IMR-90 (cell line): ENCODE data around the gene ZSCAN31.

Experiments used
- CEBPB ChIP-seq: IDR thresholded peaks from 2 replicates; pipeline ENCODE4 v1.6.1; 2012; ENCODE audit warnings: low read depth, low read length, improper control_type of control experiment
- CHD1 ChIP-seq: IDR thresholded peaks from 2 replicates; pipeline ENCODE4 v1.6.1; 2012; ENCODE audit warnings: low read depth, low read length, improper control_type of control experiment
- CTCF ChIP-seq: conservative IDR thresholded peaks from 2 replicates; pipeline ENCODE4 v1.5.1; 2012; ENCODE audit warnings: mild to moderate bottlenecking, low read depth, low read length, improper control_type of control experiment
- ELK1 ChIP-seq: fragments of 150-350 bp; IDR thresholded peaks from 2 replicates; pipeline ENCODE4 v1.6.1; 2016; ENCODE audit warnings: low read depth, mild to moderate bottlenecking, low read length, moderate library complexity, borderline replicate concordance
- MAFK ChIP-seq: IDR thresholded peaks from 2 replicates; pipeline ENCODE4 v1.6.1; 2012; ENCODE audit warnings: low read depth, low read length, improper control_type of control experiment
- MAZ ChIP-seq: IDR thresholded peaks from 2 replicates; pipeline ENCODE4 v1.6.1; 2012; ENCODE audit warnings: low read depth, mild to moderate bottlenecking, low read length, improper control_type of control experiment, moderate library complexity, borderline replicate concordance
- MXI1 ChIP-seq: IDR thresholded peaks from 2 replicates; pipeline ENCODE4 v1.6.1; 2012; ENCODE audit warnings: low read depth, mild to moderate bottlenecking, low read length, moderate library complexity, borderline replicate concordance
- NFE2L2 ChIP-seq: fragments of 150-350 bp; IDR thresholded peaks from 2 replicates; pipeline ENCODE4 v1.6.1; 2016; ENCODE audit warnings: low read depth, mild to moderate bottlenecking, low read length
- POLR2A ChIP-seq: IDR thresholded peaks from 2 replicates; pipeline ENCODE4 v1.6.1; 2012; ENCODE audit warnings: mild to moderate bottlenecking, low read depth, low read length
- RAD21 ChIP-seq: IDR thresholded peaks from 2 replicates; pipeline ENCODE4 v1.6.1; 2012; ENCODE audit warnings: low read length, improper control_type of control experiment
- RCOR1 ChIP-seq: IDR thresholded peaks from 2 replicates; pipeline ENCODE4 v1.6.1; 2012; ENCODE audit warnings: mild to moderate bottlenecking, low read length, improper control_type of control experiment; ENCODE audit not compliant: insufficient replicate concordance
- RFX5 ChIP-seq: IDR thresholded peaks from 2 replicates; pipeline ENCODE4 v1.8.0; 2012; ENCODE audit warnings: low read depth, mild to moderate bottlenecking, low read length, moderate library complexity
- SMC3 ChIP-seq: fragments of 150-350 bp; IDR thresholded peaks from 2 replicates; pipeline ENCODE4 v1.6.1; 2016; ENCODE audit warnings: low read depth, mild to moderate bottlenecking, antibody characterized with exemption, low read length, moderate library complexity
- USF2 ChIP-seq: fragments of 150-350 bp; IDR thresholded peaks from 2 replicates; pipeline ENCODE4 v1.6.1; 2017; ENCODE audit warnings: mild to moderate bottlenecking, antibody characterized with exemption, low read length, low read depth

GRCh38 chr6:28315628-28316027 is 20.3 kb downstream of the ZSCAN31 start:
- TF ChIP-seq CTCF: no peak
- TF ChIP-seq POLR2A: no peak
- no peak for TF ChIP-seq MXI1
- no peak for TF ChIP-seq MAFK
- no peak for TF ChIP-seq NFE2L2
- no peak for TF ChIP-seq RAD21
- no peak for TF ChIP-seq USF2
- TF ChIP-seq RCOR1: no peak
- TF ChIP-seq CEBPB: no peak
- TF ChIP-seq CHD1: no peak
- TF ChIP-seq SMC3: no peak
- no peak for TF ChIP-seq ELK1
- TF ChIP-seq MAZ: no peak
- no peak for TF ChIP-seq RFX5
